DMS 273 (cell line): ENCODE measurements around the gene C1orf122.

ENCODE experiments used
- DNase-seq: peaks from one replicate; lab custom pipeline; 2025; ENCODE audit not compliant: unreplicated experiment; lab: John Stamatoyannopoulos, UW

C1orf122 gene

DNA sequence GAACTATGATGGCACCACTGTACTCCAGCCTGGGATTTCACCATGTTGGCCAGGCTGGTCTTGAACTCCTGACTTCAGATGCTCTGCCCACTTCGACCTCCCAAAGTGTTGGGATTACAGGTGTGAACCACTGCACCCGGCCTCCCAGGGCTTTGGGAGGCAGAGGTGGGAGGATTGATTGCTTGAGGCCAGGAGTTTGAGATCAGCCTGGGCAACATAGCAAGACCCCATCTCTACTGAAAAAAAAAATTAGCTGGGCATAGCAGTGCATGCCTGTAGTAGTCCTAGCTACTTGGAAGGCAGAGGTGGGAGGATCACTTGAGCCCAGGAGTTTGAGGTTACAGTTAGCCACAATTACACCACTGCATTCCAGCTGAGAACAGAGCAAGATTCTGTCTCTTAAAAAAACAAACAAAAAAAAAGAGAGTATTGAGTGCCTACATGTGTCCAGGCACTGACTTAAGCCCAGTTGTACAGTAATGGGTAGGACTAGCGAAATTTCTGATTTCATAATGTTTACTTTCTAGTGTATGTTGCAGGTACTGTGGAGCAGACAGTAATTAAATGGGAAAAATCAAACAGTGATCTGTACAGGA, 9.7 kb upstream of the C1orf122 start:
- no peak for DNase-seq

DNA sequence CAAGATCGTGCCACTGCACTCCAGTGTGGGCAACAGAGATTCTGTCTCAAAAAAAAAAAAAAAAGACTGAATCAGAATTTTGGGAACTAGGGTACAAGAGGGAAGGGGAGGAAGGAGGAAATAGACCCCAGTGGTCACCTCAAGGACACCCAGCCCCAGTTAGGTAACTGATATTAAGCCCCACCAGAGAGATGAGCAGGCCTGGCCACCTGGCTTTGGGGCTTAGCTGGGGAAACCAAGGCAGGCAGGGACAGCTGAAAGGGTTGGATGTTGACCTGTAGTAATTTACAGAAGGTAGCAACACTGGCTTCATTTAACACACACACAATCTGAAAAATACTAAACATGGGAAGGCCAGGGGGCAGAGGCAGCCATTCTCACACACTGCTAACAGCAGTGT, 5.2 kb upstream of the C1orf122 start:
- no peak for DNase-seq

DNA sequence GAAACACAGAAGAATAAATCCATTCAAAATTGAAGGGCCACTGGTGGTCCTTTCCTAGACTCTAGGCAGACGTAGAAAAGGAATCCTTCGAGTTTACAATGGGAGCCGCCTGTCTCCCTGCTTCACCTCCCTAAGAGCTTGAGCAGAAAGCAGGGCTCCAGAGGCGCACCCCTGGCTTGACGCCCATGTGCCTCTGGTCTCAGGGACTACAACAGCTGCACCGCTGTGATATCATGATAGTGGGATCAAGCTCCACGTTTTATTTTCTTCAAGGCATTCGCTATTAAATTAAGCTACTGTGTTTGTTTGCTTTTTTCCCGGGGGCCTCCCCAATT, 403 bp upstream of the C1orf122 start:
- peak; percentile 68 for DNase-seq

DNA sequence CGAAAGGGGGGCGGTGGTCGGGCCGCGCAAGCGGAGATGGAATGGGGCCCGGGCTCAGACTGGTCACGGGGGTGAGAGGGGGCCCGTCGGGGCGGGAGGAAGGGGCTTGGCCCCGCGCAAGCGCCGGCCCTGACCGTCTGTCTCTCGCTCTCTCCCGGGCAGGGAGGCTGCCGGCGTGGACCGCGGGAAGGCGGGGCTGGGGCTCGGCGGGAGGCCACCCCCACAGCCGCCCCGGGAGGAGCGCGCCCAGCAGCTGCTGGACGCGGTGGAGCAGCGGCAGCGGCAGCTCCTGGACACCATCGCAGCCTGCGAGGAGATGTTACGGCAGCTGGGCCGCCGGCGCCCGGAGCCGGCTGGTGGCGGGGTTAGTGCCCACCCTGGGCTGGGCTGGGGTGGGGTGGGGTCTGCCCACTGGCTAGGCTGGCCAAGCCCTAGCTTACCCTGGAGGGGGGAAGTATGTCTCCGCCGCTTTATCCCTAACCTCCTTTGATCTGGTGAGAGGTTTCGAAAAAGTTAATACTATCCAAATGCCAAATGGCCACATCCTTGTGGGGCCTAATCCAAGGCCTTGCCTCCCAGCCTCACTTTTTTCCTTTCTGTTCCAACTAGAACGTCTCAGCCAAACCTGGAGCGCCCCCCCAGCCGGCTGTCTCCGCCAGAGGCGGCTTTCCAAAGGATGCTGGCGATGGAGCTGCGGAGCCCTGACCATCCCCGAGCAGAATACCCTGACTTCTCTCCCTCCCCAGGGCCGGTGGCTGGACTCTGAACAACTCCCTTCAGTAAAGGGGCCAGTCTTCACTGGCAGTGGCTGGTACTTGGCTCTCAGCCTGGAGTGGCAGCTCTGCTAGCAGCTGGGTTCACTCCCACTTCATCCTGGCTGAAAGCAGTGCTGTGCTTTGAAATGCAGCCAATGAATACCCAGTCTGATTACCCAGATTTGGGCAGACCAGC, 1.1 kb downstream of the C1orf122 start:
- DNase-seq: peak; percentile 95

DNA sequence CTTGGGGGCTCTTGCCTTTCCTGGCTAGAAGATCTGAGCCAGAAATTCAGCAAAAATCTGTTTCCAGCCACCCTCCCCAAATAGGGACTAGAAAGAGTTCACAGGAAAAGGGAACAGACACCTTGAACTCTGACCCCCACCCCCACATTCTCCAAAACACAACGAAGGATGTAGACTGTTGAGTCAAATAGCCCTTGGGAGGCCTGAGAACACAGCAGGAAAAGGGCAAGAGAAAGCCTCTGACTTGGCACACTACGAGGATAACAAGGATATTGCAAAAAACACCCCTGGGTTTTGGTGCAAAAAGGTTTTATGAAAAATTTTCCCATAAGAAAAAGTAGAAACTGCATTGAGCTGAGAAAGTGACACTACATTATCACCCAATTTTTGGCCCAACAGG, 2.4 kb downstream of the C1orf122 start:
- no peak for DNase-seq

DNA sequence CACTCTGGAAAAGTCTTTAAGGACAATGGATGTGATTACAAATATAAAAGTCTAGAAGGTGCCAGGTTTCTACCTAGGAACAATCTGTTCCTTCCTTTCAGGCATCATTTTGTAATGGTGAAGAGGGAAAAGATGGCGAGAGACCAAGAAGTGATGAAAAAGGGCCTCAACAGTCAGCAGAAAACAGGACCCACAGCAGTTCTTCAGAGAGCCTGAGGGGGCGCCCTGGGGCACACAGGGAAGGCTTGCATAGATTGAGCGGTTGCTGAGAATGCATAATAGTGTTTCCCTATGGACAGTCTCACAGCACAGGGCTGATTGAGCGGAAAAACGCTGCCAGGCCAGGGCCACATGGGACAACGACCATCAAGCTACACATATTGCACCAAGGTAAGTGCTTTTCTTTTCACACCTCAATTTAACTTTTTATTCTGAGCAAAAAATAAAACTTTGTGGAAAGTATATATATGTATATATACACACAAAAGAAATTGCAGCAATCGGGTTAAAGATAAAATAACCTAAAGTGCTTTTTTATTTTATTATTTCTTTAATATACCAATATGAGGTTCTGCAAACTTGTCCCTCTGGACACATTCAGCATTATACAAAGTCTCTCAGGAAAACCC, 3.6 kb downstream of the C1orf122 start:
- peak; percentile 93 for DNase-seq

DNA sequence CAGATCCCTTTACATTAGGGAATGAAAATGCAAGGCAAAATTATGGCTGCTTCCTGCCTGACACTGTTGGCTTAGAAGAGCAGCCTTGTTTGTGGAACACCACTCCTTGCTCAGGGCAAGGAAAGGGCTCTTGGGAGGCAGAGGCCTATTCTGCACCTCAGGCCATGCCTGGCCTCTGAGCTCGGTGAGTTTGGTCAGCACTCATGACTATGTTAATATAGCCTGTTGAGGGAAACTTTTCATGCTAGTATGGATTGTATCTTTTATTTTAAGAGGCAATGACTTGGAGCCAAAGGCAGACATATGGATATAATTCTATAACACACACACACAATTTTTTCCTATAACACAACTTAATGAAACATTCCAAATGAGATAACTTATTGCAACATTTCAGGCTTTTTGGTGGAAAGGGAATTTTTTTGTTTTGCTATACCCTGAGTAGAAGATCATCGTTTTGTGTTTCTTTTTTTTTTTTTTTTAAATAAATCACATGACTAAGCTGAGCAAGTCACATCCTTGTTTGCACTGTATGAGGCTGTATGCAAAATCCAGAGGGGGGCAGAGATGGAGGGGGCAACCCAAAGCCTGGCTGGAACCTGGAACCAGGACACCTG, 6.0 kb downstream of the C1orf122 start:
- no peak for DNase-seq

DNA sequence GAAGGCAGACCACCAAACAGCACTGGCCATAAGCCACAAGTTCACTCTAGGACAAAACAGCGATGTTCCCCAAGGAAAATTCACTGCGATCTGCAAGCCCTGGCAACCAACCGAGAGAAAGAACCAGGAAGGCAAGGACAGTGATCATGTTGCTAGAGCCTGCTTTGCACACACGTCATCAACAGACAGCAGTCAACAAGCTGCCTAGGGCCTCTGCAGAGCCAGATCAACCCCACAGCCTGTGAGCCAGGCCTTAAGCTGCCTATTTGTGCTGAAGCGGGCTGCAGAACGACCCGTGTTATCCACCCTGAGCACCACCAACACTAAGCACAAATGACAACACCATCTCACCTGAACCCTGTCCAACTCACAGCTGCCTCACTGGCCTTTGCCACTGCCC, 6.7 kb downstream of the C1orf122 start:
- DNase-seq: no peak

DNA sequence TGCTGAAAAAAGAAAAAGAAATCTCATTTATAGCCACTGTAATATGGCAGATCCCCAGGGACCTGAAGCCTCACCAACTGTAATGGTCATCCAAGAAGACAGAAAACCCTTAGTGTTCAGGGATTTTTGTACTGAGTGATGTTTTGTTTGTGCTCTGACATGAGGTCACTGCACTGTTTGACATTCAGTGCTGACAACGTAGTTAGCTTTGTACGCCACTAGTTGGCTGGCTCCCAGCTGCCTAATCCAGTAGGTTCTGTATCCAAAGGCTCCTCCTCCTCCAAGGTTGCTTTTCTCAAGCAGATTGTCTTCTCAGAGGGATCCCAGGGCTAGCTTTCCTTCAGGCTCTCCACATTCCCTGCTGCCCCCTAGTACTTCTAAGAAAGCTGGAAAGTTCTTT, 9.9 kb downstream of the C1orf122 start:
- no peak for DNase-seq

DNA sequence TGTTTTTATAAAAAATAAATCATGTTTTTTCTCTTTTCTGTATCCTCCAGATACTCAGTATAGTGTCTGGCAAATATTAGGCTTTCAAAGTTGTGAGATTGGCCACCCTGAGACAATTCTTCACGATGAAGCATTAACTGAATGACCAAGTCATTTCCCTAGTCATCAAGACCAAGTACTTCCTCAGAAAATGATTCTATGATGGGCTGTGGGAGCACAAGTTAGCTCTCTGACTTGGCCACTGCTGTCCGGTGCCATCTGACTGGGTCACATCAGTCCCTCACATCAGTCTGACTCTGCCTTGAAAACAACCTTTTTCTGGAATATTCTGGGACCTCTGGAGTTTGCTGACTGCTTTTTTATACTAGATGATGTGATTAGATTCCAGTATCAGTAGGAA, 13.9 kb downstream of the C1orf122 start:
- no peak for DNase-seq

DNA sequence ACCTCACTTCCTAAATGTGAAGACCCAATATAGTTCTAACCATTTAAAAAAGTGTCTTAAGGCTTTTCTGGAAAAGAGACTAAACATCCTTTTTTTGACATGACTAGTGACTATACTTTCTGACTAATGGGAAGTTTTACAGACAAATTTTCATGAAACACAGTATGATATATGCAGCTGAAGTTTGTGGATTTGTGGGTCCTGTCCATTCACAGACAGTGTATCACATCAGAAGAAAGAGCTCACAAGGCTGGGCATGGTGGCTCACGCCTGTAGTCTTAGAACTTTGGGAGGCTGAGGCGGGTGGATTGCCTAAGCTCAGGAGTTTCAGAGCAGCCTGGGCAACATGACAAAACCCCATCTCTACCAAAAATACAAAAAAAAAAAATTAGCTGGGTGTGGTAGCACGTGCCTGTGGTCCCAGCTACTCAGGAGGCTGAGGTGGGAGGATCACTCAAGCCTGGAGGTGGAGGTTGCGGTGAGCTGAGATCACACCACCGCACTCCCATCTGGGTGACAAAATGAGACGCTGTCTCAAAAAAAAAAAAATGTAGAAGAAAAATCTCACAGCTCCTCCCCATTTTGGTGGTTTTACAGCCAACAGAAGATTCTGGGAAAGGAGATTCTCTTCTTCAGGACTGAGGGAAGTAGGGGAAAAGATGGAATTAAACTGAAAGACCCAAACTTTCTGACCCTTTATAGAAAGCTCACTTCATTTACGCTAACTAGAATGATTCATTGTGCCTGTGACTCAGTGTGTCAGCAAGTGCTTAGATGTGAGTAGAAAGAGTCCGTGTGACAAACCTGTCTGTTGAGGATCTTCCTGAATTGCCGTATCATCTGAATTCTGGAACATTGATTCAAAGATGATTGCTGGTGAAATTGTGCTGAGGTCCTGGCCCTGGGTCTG, 15.6 kb downstream of the C1orf122 start:
- no peak for DNase-seq

DNA sequence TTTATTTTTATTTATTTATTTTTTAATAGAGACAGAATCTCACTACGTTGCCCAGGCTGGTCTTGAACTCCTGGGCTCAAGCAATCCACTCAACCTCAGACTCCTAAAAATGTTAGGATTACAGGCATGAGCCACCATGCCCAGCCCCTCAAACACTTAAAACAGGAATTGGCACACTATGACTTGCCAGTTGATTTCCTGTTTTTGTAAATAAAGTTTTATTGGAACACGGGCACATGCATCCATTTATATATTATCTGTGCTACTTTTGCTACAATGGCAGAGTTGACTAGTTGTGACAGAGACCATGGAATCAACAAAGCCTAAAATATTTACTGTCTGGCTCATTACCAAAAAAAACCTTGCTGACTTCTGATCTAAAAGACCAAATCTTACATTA, 16.4 kb downstream of the C1orf122 start:
- DNase-seq: no peak

DNA sequence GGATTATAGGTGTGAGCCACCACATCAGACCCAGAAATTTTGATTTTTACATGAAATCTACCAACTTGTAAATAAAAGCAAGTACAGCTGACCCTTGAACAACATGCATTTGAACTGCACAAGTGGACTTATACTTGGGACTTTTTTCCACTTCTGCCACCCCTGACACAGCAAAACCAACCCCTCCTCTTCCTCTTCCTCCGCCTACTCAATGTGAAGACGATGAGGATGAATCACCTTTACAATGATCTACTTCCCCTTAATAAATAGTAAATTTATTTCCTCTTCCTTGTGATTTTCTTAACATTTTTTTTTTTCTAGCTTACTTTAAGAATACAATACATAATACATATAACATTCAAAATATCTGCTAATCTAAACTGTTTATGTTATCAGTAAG, 17.9 kb downstream of the C1orf122 start:
- no peak for DNase-seq

DNA sequence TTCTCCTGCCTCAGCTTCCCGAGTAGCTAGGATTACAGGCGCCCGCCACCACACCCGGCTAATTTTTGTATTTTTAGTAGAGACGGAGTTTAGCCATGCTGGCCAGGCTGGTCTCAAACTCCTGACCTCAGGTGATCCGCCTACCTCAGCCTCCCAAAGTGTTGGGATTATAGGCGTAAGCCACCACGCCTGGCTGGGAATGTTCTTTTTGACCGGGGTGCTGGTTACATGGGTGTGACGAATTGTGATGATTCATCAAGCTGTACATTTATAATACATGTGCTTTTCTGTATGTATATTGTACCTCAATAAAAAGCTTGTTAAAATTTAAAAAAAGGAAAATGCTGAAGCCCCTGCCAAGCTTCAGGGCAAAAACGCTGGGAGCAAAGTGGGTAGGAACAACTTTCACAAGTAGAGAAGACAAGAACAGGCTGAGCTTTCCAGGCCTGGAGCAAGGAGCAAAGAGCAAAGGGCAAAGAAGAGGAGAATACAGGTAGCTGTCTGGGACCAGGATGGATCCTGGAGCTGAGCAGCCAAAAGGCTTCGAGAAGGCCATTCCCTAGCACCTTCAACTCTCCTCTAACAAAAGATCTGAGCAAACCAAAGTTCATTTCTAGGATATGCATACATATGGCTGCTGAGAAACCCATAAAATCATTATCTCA, 21.0 kb downstream of the C1orf122 start:
- DNase-seq: no peak

DNA sequence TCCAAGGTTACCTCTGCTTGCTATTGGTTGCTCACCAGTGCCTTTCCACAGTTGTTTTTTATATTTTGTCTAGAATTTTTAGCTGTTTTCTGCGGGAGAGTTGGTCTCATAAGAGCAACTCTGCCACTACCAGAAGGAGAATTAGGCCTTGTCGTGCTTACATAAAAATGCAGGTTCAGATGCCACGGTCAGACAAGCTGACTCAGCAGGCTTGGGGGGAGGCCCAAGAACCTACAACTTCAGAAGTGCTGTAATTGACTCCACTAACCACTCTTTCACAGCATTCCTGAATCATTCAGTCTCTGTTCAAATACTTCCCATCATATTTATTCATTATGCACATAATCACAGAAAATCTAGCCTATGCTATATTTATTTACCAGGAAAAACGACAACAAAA, 23.5 kb downstream of the C1orf122 start:
- no peak for DNase-seq

DNA sequence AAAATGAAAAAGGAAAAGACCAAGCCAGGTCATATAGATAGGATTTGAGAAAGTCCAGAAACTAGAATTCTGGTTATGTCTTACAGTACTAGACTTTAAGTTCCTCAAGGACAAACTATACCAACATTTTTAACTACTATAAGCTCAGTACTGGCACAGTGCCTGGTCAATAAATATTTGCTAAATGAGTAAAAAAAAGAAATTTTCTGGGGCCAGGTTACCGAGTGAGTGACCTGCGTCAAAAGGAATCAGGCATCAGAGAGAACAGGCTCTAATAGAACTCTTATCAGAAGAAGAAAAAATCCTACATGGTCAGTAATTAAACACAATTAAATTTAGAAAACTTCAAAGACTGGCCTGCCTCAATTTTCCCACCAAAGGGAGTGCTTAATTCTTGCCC, 24.2 kb downstream of the C1orf122 start:
- DNase-seq: no peak

DNA sequence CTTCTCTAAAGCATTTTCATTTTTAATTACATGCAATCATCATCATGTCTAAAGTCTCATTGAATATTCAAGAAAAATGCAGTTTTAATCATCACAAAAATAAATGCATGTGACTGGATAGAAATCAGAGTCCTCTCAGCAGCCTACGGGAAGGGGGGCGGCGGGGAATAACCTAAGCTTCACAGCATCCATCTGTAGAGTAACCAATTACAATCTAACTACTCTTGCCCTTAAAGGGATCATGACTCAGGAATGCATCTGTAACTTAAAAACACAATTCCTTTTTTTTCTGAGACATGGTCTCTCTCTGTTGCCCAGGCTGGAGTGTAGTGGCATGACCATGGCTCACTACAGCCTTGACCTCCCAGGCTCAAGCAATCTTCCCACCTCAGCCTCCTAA, 29.2 kb downstream of the C1orf122 start:
- no peak for DNase-seq

DNA sequence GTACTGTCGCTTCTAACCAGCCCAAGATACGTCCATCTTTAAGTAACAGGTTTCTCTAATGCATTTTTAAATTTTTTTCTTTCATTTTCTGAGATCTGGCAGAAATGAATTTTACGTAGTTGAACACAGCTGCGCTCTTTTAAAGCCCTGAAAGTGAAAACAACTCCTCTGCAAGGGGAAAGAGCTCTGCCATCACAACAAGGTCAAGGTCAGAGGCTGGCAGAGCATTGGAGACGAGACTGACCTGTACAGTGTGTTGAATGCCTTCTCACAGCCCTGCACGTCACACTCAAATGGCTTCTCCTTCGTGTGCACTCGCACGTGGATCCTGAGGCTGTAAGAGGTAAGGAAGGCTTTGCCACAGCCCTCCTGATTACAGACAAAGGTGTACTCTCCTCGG, 32.1 kb downstream of the C1orf122 start:
- DNase-seq: no peak

DNA sequence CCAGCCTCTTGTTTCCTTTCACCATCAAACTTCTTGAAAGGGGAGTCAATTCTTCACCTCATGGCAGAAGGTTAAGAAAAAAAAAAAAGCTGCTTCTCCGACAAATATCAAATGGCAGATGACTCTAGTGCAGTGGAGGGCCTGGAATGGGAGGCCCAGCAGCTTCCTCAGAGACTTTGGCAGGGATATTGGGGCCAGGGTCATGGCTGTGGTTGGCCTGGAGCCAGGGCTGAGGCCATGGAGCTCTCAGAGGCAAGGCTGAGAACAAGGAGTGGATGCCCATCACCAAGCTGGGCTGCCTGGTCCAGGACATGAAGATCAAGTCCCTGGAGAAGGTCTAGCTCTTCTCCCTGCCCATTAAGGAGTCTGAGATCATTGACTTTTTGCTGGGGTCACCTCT, 33.1 kb downstream of the C1orf122 start:
- no peak for DNase-seq

DNA sequence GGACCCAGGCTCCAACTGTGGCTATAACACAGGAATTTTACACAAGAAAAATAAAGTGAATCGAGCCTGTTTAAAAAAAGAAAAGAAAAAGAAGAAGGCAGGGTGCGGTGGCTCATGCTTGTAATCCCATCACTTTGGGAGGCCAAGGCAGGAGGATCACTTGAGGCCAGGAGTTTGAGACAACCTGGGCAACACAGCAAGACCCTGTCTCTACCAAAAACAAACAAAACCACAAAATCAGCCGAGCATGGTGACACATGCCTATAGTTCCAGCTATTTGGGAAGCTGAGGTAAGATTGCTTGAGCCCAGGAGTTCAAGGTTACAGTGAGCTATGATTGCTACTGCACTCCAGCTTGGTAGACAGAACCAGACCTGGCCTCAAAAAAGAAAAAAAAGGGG, 34.1 kb downstream of the C1orf122 start:
- no peak for DNase-seq
